ENCODE measurements around the gene DYNC1H1.
A peak's percentile ranks its signal among the peaks of the same experiment; 100 is the strongest.

The DYNC1H1 gene

DNA sequence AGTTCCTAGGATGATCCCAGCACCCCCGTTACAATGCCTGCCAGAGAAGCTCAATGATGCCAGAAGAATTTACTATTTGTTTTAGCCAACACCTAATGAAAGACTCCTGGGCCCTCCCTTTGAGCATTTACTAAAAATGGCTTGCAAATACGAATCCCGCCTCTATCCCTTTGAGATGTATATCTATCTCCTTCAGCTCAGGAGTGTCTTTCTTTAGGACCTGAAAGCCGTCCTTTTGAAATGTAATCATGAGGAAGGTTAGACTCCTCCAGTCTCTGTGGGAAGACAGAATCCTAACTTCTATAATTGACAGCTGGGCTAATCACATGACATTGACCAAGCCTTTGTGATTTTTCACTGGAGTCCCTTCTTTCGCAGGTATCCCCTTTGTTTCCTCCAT is 19.2 kb upstream of the DYNC1H1 start:
- DNase-seq: no peak

DNA sequence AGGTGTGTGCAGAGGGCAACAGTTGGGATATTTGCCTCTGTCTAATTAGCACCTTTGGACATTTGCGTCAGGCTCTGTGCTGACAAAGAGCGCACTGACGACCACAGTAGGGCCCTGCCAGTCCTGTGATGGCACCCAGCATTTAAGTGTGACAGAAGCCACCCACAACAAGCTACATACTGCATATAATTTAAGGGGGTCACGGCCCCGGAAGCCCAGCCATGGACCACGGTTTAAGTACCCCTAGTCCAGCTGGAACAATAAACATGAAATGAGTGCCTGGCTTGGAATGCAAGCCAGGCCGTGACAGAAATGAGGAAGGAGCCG is 16.8 kb upstream of the DYNC1H1 start:
- DNase-seq: no peak

DNA sequence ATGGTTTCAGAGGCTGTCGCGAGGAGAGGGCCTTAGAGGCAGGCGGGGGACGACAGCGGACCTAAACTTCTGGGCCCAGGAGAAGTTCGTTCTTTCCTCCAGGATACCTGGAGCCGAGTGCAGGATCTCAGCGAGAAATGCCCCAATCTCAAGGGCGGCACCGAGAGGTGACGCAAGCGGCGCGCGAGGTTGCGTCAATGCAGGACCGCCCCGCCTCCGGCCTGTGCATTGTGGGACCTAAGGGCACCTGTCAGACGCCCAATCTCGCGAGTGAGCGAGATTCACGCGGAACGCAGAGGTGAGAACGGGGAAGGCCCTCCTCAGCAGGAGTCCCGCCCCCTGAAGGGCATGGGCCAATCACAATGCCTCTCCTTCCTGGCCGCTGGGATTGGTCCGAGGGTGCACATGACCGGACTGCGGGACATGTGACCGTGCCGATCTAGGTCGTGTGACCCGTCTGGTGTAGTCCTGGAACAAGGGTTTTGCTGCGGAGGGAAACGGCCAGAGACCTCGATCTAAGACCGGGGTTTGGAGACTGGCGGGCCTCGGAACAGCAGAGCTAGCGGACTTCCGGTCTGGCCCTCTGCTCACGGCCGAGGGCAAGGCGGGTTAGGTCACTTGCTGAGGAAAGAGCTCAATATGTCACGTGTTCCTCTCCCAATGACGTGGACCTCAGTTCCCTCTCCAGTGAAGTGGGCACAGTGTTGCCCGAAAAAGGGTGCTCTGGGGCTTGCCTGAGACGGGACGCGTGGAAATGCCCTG is 16.3 kb upstream of the DYNC1H1 start:
- DNase-seq: peak; percentile 100

DNA sequence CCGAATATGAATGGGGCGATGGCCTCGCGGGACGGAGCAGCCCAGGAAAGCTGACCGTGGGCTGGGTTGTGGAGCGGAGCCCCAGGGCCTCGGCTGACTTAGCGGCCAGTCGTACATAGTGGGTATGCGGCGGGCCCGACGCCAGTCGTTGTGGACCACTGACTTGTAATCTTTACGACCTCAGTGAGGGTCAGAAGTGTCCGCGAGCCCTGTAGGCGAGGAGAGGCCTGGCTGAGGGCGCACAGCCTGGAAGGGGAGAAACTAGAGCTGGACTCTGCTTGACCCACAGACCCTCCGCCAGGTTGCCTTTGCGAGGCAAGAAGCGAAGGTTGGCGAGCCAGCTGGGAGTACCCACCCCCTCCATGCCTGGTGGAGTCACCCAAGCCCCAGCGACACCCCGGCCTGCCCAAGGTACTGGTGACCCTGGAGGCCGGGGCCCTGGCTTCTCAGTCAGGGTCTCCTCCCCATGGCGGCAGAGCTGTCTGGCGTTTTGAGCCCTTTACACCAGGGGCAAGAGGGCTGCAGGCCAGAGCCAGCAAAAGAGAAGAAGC is 15.6 kb upstream of the DYNC1H1 start:
- DNase-seq: no peak

DNA sequence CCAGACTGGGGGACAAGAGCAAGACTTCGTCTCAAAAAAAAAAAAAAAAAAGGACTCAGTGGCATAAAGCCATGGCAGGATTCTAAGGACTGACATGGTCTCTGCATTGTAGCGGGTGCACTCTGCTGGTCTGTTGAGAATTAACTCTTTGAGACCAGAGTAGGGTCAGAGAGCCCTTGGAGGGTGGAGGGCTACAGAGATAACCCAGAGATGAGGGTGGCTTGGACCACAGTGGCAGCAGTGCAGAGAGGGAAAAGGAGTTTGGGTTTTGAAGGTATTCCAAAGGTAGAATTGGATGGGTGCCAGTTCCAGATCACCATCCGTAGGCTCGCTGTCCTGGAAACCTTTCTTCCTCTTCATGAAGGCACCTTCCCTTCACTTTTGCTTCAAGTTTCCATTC is 14.3 kb upstream of the DYNC1H1 start:
- no peak for DNase-seq

DNA sequence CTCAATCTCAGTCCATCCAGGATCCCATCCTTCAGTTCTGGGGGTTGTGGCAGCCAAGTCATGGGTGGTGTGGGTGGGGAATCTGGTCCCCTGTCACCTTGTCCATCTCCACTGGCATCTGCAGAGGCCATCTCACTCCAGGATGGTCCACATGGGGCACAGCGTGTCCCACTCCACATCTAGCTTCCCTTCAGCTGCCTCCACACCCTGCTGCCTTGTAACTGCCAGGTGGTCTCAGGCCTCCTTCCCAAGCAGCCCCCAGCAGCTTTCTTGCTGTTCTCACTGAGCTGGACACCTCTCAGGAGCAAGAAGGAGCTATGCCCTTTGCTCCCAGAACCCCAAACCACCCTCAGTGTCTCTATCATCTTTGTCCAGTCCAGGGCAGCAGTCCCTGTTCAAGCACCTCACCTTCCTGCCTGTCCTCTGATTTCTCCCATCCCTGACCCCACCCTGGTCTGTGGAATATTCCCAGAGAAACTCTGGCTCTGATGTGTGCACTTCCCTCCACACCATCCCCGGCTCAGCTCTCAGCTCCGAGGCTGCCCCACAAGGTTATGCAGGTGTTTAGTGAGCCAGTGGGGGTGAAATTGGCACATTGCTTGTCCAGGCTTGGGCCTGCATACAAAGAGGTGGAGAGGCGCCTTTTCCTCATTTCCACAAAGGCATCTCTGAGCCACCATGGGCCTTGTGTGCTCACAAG is 13.7 kb upstream of the DYNC1H1 start:
- no peak for DNase-seq

DNA sequence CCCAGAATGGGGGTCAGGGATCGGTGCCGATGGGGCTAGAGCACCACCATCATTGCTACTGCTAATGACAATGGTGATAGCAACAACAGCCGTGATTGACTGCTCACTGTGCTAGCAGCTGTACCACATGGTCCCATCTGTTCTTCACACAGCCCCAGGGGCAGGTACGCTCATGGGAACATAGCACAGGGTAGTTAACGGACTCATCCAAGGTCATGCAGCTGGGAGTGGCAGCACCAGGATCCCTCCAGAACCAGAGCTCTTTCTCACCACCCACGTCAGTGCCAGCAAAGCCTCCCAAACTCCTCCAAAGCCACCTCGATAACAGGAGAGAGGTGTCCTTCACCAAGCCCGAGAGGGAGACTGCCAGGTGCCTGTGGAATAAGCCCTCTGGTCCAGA is 11.2 kb upstream of the DYNC1H1 start:
- no peak for DNase-seq

DNA sequence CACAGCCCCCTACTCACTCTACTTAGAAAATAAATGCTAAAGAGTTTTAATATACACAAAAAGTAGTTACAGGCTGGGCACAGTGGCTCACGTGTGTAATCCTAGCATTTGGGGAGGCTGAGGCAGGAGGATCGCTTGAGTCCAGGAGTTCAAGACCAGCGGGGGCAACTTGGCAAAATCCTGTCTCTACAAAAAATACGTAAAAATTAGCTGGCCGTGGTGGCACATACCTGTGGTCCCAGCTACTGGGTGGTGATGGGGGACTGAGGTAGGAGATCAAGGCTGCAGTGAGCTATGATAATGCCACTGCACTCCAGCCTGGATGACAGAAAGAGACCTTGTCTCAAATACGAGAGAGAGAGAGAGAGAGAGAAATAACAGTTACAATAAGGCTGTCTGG is 9.9 kb upstream of the DYNC1H1 start:
- no peak for DNase-seq

DNA sequence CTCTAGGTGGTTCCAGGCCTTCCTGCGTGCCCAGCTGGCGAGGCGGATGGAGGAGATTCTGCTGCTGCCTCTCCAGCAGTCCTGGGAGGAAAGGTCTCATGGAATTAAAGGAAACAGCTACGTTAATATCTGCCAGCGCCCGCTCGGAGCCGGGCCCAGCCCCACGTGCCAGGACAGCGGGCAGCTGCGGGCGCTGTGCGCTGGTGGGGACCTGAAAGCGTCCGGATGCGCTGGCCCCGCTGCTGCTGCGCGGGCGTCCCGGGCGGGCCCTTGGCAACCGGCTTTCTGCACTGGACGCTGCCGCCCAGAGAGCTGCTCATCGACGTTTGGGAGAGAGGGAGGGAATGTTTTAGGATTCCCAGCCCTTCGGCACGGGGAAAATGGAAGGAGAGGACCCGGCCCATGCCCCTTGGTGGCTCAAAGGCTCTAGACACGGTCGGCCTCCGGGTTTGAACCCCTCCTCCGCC is 8.6 kb upstream of the DYNC1H1 start:
- no peak for DNase-seq

DNA sequence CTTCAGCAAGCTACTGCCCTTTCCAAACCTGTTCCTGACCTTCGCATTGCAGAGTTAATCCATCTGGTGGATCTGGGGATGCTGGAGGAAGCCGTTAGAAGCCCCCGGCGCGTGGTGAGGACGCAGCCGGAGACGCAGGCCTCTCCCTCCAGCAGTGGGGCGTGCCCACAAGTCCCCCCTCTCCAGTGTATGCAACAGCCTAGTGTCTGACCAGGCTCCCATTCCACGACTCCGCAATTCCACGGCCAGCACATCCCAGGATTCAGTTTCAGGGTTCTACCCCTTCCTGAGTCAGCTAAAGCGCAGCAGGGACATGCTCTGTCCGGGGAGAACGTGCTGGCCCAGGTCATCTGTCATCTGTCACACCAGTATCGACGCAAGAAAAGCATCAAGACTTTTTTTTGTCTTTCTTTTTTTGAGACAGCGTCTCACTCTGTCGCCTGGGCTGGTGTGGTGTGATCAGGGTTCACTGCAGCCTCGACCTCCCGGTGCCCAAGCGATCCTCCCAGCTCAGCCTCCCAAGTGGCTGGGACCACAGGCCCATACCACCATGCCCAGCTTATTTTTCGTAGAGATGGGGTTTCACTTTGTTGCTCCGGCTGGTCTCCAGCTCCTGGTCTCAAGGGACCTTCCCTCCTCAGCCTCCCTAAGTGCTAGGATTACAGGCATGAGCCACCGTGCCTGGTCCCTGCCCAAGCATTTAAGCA is 8.0 kb upstream of the DYNC1H1 start:
- no peak for DNase-seq

DNA sequence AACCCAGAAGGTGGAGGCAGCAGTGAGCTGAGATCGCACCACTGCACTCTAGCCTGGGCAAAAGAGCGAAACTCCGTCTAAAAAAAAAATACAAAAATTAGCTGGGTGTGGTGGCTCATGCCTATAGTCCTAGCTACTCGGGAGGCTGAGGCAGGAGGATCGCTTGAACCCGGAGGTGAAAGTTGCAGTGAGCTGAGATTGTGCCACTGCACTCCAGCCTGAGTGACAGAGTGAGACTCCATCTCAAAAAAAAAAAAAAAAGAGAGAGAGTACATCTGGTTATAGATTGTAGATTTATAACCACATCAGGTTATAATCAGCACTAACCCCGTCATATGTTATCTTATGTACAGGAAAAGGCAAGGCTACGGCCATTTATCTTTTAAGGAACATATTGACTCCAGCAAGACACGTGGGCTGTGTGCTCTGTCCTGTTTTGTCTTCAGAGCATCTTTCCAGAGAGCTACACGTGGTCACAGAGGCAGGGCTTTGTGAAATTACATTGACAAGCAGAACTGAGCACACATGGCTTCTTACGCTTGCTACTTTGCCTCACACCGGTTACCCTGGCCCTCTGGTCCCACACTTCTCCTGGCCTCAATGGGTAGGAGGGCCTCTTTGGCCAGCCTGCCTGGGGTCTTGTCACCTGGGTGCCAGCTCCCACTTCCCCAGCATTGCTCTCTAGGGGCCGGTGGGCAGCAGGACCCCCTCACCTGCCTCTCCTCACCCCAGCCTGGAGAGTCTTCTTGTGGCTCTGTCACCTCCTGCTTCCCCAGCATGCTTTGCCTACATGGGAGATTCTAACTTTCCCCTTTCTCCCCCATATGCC is 6.8 kb upstream of the DYNC1H1 start:
- DNase-seq: no peak

DNA sequence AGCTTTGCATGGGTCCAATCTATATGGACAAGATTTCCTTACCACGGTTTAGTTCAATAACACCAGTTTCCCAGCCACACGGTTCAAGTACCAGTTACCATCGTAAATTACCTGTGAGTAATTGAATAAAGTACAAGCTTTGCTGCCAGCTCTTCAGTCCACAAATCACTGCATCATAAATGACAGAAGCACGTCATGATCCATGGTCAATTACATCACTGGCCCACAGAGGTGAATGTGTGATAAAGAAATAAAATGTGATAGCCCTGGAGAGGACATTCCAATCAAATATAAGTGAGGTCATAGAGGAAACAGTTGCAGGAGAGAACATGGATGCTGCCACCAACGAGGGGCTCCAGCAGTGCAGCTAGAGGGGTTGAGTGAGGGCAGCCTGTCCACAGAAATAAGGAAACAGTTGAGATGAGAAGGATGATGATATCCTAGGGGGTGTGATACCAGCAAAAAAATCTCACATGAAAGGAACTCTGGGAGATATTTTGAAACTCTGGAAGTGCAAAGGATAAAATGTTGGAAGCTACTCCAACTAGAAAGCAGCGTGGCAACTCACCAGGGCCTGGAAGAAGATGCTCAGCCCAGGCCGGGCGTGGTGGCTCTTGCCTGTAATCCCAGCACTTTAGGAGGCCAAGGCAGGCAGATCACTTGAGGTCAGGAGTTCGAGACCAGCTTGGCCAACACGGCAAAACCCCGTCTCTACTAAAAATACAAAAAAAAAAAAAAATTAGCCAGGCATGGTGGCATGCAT is 5.8 kb upstream of the DYNC1H1 start:
- no peak for DNase-seq

DNA sequence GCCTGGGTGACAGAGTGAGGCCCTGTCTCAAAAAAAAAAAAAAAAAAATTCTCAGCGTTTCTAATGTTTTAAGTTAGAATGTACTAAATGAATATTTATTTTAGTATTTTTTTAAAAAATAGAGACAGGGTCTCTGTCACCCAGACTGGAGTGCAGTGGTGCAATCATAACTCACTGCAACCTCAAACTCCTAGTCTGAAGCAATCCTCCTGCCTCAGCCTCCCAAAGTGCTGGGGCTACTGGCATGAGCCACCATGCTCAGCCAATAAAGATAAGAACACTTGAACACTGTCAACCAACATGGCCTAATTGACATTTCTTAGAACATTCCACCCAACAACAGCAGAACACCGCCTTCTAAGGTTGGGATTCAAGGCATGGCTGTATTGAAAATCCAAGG is 5.1 kb upstream of the DYNC1H1 start:
- no peak for DNase-seq

DNA sequence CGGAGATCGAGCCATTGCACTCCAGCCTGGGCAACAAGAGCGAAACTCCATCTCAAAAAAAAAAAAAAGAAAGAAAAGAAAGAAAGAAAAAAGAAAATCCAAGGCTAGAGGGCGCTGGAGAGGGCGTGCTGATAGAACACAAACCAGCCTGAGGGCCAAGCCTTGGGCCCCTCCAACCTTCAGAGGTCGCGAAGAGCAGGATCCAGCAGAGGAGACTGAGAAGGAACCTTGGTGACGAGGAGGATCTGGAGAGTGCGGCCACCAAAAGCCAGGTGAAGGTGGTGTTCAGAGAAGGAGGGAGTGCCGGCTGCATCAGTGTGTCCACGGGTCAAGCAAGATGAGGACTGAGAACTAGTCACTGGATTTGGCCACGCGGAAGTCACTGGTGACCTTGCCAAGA is 4.1 kb upstream of the DYNC1H1 start:
- no peak for DNase-seq

DNA sequence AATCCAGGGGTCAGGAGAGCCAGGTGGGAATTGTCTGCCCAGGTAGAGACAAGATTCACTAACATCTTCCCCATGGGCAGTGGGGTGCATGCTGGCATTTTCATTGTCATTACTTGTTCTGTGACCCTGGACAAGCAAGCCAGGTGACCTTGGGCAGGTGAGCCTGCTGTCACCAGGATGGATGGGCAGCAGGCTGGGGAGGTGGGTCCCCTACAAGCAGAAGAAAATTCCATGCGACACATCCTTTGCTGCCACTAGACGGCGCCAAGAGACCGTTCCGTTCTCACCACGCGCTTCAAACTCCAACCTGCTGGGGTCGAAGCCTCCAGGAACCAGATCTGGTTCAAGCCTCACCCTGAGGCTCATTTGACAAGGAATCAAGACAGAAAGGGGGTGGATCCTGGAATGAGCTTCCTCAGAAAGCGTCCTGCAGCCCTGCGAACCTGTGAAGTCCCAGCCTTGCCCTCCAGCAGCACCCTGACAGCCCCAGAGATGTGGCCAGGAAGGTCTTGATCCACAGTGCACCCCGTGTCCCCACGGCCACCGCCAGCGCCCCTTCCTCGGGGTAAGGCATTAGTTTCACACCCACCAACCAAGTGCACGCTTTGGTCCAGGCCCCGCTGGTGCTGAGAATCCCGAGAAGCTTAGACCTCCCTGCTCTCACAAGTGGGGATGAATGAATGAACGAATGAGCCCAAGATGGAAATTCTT is 3.2 kb upstream of the DYNC1H1 start:
- DNase-seq: peak; percentile 64

DNA sequence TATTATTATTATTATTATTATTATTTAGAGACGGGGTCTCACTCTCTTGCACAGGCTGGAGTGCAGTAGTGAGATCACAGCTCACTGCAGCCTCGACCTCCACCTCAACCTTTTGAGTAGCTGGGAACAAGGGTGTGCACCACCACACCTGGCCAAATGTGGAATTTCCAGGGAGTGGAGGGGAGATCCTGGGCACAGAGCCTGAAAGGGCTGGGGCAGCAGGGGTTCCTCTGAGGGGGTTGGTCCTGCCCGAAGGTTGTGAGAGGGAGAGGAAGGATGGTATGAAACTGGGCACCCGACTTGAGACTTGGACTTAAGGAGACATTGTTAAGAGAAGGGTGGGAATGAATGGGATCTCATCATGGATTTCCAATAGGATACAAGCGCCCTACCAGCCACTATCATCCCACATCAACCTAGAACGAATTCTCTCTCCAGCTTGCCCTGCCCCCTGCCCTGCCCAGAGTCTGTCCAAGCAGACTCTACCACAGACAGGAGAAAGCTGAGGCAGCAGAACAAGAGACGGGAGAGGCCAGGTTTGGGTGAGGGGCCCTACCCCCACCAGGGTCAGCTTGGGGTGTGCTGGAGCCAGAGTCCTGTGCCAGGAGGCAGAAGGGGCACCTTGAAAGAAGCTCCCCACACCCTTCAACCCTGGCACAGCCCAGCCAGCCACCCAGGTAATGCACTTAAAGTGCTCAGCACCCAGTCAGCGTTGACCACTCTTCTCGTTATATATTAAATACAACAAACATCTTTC is 2.4 kb upstream of the DYNC1H1 start:
- no peak for DNase-seq

DNA sequence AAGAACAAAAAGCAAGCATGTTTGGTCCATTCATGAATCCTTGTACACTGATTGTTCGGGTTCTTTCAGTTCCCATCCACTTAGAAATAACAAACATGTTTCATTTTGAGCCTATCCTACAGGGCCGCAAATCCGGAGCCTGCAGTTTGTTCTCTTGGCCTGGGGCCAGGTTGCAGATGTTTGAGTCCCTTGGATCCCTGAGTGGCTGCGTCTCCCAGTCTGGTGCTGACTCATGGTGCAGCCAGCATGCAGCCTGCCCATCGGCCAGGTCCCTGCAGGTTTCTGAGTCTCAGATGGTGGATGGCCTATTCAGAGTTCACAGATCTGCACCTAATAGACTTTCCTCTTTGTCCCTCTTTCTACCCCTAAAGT is 1.9 kb upstream of the DYNC1H1 start:
- DNase-seq: no peak

DNA sequence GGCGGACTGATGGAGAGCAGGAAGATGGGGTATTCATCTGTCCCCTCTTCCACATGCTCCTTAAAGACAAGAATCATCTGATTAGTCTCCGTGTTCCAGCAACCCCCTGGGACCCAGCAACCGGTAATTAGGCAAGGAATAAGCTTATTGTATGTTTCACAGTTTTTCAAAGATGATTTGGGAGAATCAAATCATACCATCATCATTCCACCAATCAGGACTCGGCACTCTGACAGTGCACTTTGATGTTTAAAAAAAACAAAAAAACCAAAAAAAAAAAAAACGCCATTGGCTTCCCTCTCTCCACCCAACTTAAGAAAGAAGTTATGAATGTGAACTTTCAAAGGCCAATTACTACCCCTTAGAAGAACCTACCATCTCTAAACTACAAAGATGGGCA is 1.3 kb upstream of the DYNC1H1 start:
- DNase-seq: no peak

DNA sequence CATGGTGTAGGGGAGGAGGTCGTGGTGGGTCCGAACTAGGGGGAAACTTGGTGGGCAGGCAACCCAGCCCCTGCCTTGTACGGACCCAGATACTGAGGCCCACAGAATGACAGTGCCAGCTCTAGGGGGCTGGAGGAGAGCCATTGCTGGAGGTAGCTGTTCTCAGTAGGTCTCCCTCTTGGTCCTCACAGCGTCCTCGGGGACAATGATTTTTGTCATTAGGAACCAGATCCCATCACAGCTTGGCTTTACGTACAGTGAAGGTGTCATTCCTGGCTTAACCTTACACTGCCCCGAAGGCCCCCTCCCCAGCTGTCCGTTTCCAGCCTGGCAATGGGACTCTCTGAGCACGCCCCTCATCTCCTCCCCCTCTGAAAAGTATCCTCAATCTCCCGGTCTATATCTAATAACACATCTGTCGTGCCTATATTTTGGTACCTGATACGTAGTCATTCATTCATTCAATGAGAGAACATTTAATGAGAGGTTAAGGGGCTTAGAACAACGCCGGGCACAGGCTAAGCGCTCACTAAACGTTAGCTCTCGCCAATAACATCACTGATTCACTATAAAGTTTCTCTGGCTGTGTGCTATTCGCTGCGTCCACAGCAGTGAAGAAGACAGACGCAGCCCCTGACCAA is 597 bp upstream of the DYNC1H1 start:
- no peak for DNase-seq

DNA sequence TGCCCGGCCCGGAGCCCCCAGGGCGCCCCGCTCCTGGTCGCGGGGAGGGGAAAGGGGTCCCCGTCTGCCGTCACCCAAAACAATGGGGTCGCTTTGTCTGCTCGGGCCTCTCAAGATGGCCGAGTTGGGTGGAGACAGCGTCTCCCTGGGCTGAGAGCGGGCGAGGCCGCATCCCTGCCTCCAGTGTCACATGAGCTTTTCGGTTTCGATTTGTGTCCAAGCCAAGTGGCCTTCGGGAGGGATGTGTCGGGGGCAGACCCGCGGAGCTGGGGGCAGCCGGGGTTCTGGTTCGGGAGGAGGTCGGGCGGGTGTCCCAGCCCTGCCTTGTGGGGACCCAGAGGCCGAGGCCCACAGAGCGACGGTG is 790 bp downstream of the DYNC1H1 start:
- peak; percentile 30 for DNase-seq
